ENCODE results near the gene PSMD11. TPM values are rescaled to one million over a fixed set of nuclear protein-coding genes. Genes with fewer than 3 reads are reported as not detected.

PSMD11 gene
- total and polyA plus RNA-seq, 10 donors: 28.0 to 84.8 (median 47.3) TPM

DNA sequence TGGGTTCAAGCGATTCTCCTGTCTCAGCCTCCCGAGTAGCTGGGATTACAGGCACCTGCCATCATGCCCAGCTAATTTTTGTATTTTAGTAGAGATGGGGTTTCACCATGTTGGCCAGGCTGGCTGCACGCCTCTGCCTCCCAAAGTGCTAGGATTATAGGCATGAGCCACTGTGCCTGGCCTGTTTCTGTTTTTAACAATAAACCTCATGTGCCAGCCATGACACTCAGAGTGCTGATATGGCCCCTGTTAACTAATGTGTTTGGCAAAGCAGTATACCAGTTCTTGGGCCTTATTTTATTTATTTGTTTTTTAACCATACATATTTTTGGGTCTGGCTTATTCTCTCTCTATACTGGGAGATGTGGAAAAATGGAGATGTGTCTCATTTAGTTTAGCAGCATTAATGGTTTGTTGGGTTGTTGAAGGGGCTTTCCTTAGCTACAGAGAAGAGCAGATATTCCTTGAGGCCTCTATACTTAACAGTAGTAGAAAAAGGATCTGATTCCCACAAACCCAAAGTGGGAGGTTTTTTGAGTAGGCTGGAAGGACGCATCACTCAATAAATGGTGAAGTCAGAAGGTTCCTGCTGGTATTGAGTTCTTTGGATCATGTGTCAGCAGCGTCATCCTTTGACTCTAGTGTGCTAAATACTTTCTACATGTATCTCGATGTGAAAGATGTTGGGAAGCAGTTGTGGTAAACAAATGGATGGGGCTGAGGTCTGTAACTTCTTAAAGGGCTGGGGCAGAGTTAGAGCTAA, 26.3 kb downstream of the PSMD11 start:
- DNase-seq: no peak

GRCh38 chr17:32471652-32472051, 27.3 kb downstream of the PSMD11 start:
- no peak overlapping the region for H3K4me3 ChIP-seq
- H3K27ac ChIP-seq: no peak overlapping the region
- DNase-seq: no peak
- H3K27me3 ChIP-seq (replicated peaks in 1 of 7): no peaks in the 10 kb centered on the region
- no peaks in the 10 kb centered on the region for H3K9me3 ChIP-seq
- no peak for TF ChIP-seq POLR2A (IDR thresholded peaks at IDR 0.05)
- TF ChIP-seq POLR2AphosphoS5 (IDR thresholded peaks at IDR 0.05): no peak
- TF ChIP-seq CTCF (IDR thresholded peaks at IDR 0.05 in 8 of 11, conservative IDR thresholded peaks at IDR 0.05 in 3 of 11): no peak
- WGBS, 5 donors: 93 to 100% (median 94%) methylated on average over 4 of the region's 4 CpGs
- no peaks in the 10 kb centered on the region for H3K4me1 ChIP-seq
- peaks cover 12 to 100% (median 93%) of the 10 kb centered on the region in 6 donors for H3K36me3 ChIP-seq
- intact Hi-C loops (cut with DNase I; ENCODE audit: low total_unique reads): no loop called here

More for the DNA sequence above, 26.3 kb downstream of the PSMD11 start:
- Histone ChIP-seq H3K4me3 (no peak overlapping the region), H3K4me1 (no peaks in the 10 kb centered on the region), H3K27ac (no peak overlapping the region), H3K27me3 (replicated peaks in 1 of 7) (no peaks in the 10 kb centered on the region), H3K9me3 (no peaks in the 10 kb centered on the region), H3K36me3 (peaks cover 6 to 100% (median 93%) of the 10 kb centered on the region in 6 donors)
- no peak for TF ChIP-seq POLR2AphosphoS5 (IDR thresholded peaks at IDR 0.05)
- TF ChIP-seq POLR2A (IDR thresholded peaks at IDR 0.05): no peak
- no peak for TF ChIP-seq CTCF (IDR thresholded peaks at IDR 0.05 in 8 of 11, conservative IDR thresholded peaks at IDR 0.05 in 3 of 11)
- intact Hi-C loops (cut with DNase I; ENCODE audit: low total_unique reads): no loop called here
- WGBS, 5 donors: 95 to 98% (median 96%) methylated on average over 6 of the region's 6 CpGs

- no peaks in the 10 kb centered on the region for H3K27me3 ChIP-seq (replicated peaks in 1 of 7)
Observed at GRCh38 chr17:32475258-32475657, 30.9 kb downstream of the PSMD11 start.

More at GRCh38 chr17:32475258-32475657, 30.9 kb downstream of the PSMD11 start:
- Histone ChIP-seq H3K36me3 (peaks cover 9 to 100% (median 95%) of the 10 kb centered on the region in 6 donors), H3K4me1 (no peaks in the 10 kb centered on the region), H3K9me3 (no peaks in the 10 kb centered on the region), H3K27ac (no peak overlapping the region), H3K4me3 (no peak overlapping the region)
- intact Hi-C loops (cut with DNase I; ENCODE audit: low total_unique reads): no loop called here
- 88 to 99% (median 94%) methylated on average over 3 of the region's 3 CpGs for WGBS, 5 donors
- TF ChIP-seq POLR2AphosphoS5 (IDR thresholded peaks at IDR 0.05) (no peak), CTCF (IDR thresholded peaks at IDR 0.05 in 8 of 11, conservative IDR thresholded peaks at IDR 0.05 in 3 of 11) (no peak), POLR2A (IDR thresholded peaks at IDR 0.05) (no peak)
- no peak for DNase-seq

All from spleen (tissue), 11 donors.